Measurements from ENCODE around the gene PROSER3. TPM values are rescaled to one million over a fixed set of nuclear protein-coding genes. Genes with fewer than 3 reads are reported as not detected.

PROSER3 gene
- total and polyA plus RNA-seq, 2 of the 4 experiments (the other 2 are of a cell fraction) = 5.4 to 21.8 TPM

- no peaks in the 10 kb centered on the region for H3K27me3 ChIP-seq (ENCODE audit: control insufficient read depth, insufficient read depth, low read length)
- in situ Hi-C loops (cut with MboI; ENCODE audit: low sequenced_read_pairs) = no loop called here
- peak within 1 kb of the TSS; percentile 82 for H3K4ac ChIP-seq (ENCODE audit: low read depth, low read length)
- H3K36me3 ChIP-seq (ENCODE audit: control insufficient read depth, insufficient read depth, low read length) = no peaks in the 10 kb centered on the region
- CTCF ChIA-PET = interaction anchor here (1.0 to 1.4 kb wide), 2 partner anchors 74 to 186 kb away, joined by 3 to 4 read pairs; no protein-coding TSS in a partner anchor
- peak within 1 kb of the TSS; percentile 31 to 87; a peak in 3 of 4 replicates for H4K8ac ChIP-seq (ENCODE audit: low read depth in 2 of 2, low read length in 2 of 2)
- peak within 1 kb of the TSS; percentile 81; the same call in 1 of the 2 replicates for H3K56ac ChIP-seq (ENCODE audit: extremely low read depth, insufficient read depth, low read length)
- TSS peak; percentile 74 for BruUV-seq (replicated peaks)
- peak within 1 kb of the TSS; percentile 97 for H2AFZ ChIP-seq (replicated peaks; ENCODE audit: low read length, poor library complexity)
- WGBS, 2 experiments (ENCODE audit: extremely low coverage in 2 of 2, insufficient read length in 1 of 2) = 0% methylated on average over 17 of the region's 40 CpGs; no CpG with 5 or more reads in 1 of the 2 experiments
- H4K91ac ChIP-seq (ENCODE audit: insufficient read depth, low read depth, low read length) = peak within 1 kb of the TSS; percentile 89
- H3K4me2 ChIP-seq (ENCODE audit: low read depth, low read length) = peak within 1 kb of the TSS; percentile 81
- DNase-seq (peak; percentile 100), ATAC-seq (ENCODE audit: low read depth) (peak; percentile 71)
- H2AK5ac ChIP-seq (ENCODE audit: low read depth, low read length) = peak within 1 kb of the TSS; percentile 78
- H2BK5ac ChIP-seq (ENCODE audit: low read depth, low read length, poor library complexity, severe bottlenecking) = peak within 1 kb of the TSS; percentile 72
- H3K23ac ChIP-seq (ENCODE audit: low read depth, low read length) = peak within 1 kb of the TSS; percentile 53
- no peak within 1 kb of the TSS; the same call in 1 of the 2 replicates for H3K18ac ChIP-seq (ENCODE audit: low read depth, low read length)
- TF ChIP-seq RFX5 (IDR thresholded peaks at IDR 0.05; ENCODE audit: low read depth, low read length) = no peak
- TF ChIP-seq, protein P1, sequence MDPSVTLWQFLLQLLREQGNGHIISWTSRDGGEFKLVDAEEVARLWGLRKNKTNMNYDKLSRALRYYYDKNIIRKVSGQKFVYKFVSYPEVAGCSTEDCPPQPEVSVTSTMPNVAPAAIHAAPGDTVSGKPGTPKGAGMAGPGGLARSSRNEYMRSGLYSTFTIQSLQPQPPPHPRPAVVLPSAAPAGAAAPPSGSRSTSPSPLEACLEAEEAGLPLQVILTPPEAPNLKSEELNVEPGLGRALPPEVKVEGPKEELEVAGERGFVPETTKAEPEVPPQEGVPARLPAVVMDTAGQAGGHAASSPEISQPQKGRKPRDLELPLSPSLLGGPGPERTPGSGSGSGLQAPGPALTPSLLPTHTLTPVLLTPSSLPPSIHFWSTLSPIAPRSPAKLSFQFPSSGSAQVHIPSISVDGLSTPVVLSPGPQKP (IDR thresholded peaks at IDR 0.05; ENCODE audit: borderline replicate concordance, low read depth, low read length) = no peak
- TF ChIP-seq NFE2L2 (IDR thresholded peaks at IDR 0.05; ENCODE audit: low read depth, low read length) = no peak
- TF ChIP-seq, protein P2, sequence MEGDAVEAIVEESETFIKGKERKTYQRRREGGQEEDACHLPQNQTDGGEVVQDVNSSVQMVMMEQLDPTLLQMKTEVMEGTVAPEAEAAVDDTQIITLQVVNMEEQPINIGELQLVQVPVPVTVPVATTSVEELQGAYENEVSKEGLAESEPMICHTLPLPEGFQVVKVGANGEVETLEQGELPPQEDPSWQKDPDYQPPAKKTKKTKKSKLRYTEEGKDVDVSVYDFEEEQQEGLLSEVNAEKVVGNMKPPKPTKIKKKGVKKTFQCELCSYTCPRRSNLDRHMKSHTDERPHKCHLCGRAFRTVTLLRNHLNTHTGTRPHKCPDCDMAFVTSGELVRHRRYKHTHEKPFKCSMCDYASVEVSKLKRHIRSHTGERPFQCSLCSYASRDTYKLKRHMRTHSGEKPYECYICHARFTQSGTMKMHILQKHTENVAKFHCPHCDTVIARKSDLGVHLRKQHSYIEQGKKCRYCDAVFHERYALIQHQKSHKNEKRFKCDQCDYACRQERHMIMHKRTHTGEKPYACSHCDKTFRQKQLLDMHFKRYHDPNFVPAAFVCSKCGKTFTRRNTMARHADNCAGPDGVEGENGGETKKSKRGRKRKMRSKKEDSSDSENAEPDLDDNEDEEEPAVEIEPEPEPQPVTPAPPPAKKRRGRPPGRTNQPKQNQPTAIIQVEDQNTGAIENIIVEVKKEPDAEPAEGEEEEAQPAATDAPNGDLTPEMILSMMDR (conservative IDR thresholded peaks at IDR 0.05; ENCODE audit: low read depth, low read length) = 0 out of 2 replicates have a peak, but pooled peaks have one; percentile 11
- TF ChIP-seq BHLHE40 (IDR thresholded peaks at IDR 0.05; ENCODE audit: low read depth, low read length) = no peak
- TF ChIP-seq POLR2A (IDR thresholded peaks at IDR 0.05; ENCODE audit: low read depth, low read length) = no peak; the same call in 1 of the 2 replicates
- peak; percentile 77 for TF ChIP-seq MXI1 (IDR thresholded peaks at IDR 0.05; ENCODE audit: borderline replicate concordance, low read depth, low read length)
- TF ChIP-seq, protein P3, sequence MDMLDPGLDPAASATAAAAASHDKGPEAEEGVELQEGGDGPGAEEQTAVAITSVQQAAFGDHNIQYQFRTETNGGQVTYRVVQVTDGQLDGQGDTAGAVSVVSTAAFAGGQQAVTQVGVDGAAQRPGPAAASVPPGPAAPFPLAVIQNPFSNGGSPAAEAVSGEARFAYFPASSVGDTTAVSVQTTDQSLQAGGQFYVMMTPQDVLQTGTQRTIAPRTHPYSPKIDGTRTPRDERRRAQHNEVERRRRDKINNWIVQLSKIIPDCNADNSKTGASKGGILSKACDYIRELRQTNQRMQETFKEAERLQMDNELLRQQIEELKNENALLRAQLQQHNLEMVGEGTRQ (IDR thresholded peaks at IDR 0.05; ENCODE audit: low read depth, low read length) = no peak
- peak; percentile 91 for TF ChIP-seq MAZ (IDR thresholded peaks at IDR 0.05; ENCODE audit: borderline replicate concordance, low read depth, low read length)
- TF ChIP-seq MAFK (IDR thresholded peaks at IDR 0.05; ENCODE audit: low read depth, low read length) = no peak
- TF ChIP-seq CHD1 (IDR thresholded peaks at IDR 0.05; ENCODE audit: low read depth, low read length) = no peak
- peak; percentile 71 for TF ChIP-seq CEBPB (IDR thresholded peaks at IDR 0.05; ENCODE audit: low read depth, low read length)
- peak within 1 kb of the TSS; percentile 69 for H3K27ac ChIP-seq (ENCODE audit: insufficient read depth, low read length)
- intact Hi-C loops (cut with micrococcal nuclease) = loop anchor here (2.0 kb wide), 2 partner anchors 29 to 75 kb away; no protein-coding TSS in a partner anchor
- dilution Hi-C loops (cut with HindIII; ENCODE audit: low sequenced_read_pairs, unreplicated experiment) = no loop called here
- no peaks in the 10 kb centered on the region for H3K9me3 ChIP-seq (ENCODE audit: control insufficient read depth, insufficient read depth, low read length)
- no peak within 1 kb of the TSS; the same call in 2 of the 3 replicates for H2BK15ac ChIP-seq (ENCODE audit: low read depth, low read length)
- H2BK20ac ChIP-seq (ENCODE audit: low read depth, low read length) = no peak within 1 kb of the TSS
- peak within 1 kb of the TSS; percentile 56 for H3K4me3 ChIP-seq (ENCODE audit: insufficient read depth, low read depth, low read length)
- peak within 1 kb of the TSS; percentile 14 for H4K5ac ChIP-seq (ENCODE audit: low read depth, low read length)
- H2BK120ac ChIP-seq (ENCODE audit: low read depth, low read length) = no peak within 1 kb of the TSS
- POLR2A ChIA-PET (ENCODE audit: unreplicated experiment) = interaction anchor here (0.6 kb wide), 1 partner anchor 42 kb away, joined by 11 read pairs; no protein-coding TSS in a partner anchor
- peak within 1 kb of the TSS; percentile 88 for H3K14ac ChIP-seq (replicated peaks; ENCODE audit: low read depth, low read length)
- H2AK9ac ChIP-seq (replicated peaks; ENCODE audit: low read depth, low read length, poor library complexity) = peak within 1 kb of the TSS; percentile 98
- H3K9me1 ChIP-seq (ENCODE audit: insufficient read depth, low read length) = peaks cover 7% of the 10 kb centered on the region; the same call in 1 of the 2 replicates
- peaks cover 4% of the 10 kb centered on the region; the same call in 1 of the 2 replicates for H3K4me1 ChIP-seq (ENCODE audit: control insufficient read depth, insufficient read depth, low read length)
- H4K20me1 ChIP-seq (ENCODE audit: insufficient read depth, low read length) = no peaks in the 10 kb centered on the region
- peak within 1 kb of the TSS; percentile 85 for H3K9ac ChIP-seq (ENCODE audit: low read depth, low read length)
- peaks cover 5 to 50% of the 10 kb centered on the region in 2 experiments; a peak in 3 of 4 replicates for H3K79me1 ChIP-seq (ENCODE audit: low read depth in 1 of 2, low read length in 2 of 2)
These were observed 12.5 kb upstream of the PROSER3 start, which contains the start of the genes PSENEN and U2AF1L4 for GRCh38 chr19:35745328-35746086. Gene PSENEN (plus strand): TSS chr19:35745651. CDS start chr19:35745931, 280 bp downstream. Gene U2AF1L4 (minus strand): TSS chr19:35745418. CDS start chr19:35745391, 27 bp downstream.

Data from IMR-90 (cell line).